CD4-positive, alpha-beta T cell treated with Interleukin-10 for 1 hour (primary cell): Measurements from ENCODE around the gene NALCN.

Source experiments
- DNase-seq: peaks from one replicate; pipeline ENCODE4 v3.0.0-alpha.2; 2020

The NALCN gene

GRCh38 chr13:101190337-101190736, 226.0 kb downstream of the NALCN start:
- no peak for DNase-seq

GRCh38 chr13:101185606-101186005, 230.7 kb downstream of the NALCN start:
- DNase-seq: no peak

DNA sequence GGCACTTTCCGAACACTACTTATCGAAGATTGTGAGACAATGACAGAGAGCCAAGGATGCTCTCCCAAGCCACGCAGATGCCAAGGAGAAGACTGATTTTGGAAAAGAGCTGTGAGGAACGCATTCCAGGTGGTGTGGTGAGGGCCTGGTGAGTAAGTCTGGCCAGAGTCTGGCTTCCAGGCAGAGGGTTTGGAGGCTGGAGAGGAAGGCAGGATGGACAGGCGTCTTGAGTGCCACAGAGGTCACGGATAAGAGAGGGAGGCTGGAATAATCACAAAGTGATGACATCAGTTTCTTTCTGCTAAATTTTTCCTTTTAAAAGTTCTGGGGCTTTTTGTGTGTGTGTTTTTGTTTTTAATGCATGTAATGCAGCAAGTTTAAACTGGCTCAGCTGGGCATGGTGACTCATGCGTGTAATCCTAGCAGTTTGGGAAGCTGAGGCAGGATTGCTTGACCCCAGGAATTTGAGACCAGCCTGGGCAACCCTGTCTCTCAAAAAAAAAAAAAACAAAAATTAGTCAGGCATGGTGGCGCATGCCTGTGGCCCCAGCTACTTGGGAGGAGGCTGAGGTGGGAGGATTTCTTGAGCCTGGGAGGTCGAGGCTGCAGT, 235.1 kb downstream of the NALCN start:
- no peak for DNase-seq

GRCh38 chr13:101179021-101179420, 237.3 kb downstream of the NALCN start:
- no peak for DNase-seq

GRCh38 chr13:101178406-101178805, 237.9 kb downstream of the NALCN start:
- no peak for DNase-seq

DNA sequence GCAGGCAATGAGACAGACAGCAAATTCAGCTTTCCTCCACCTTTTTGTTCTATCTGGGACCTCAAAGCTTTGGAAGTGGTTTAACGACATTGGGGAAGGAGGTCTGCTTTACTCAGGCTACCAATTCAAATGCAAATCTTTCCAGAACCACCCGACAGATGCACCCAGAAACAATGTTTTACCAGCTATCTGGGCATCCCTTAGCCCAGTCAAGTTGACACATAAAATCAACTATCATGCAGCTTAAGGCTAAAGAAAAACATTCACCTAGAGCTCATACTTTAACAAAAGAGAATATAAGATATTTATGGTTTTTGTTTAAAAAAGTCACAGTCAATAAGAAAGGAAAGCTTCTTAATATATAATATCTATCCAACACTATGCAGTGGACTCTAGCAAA, 246.0 kb downstream of the NALCN start:
- DNase-seq: no peak

DNA sequence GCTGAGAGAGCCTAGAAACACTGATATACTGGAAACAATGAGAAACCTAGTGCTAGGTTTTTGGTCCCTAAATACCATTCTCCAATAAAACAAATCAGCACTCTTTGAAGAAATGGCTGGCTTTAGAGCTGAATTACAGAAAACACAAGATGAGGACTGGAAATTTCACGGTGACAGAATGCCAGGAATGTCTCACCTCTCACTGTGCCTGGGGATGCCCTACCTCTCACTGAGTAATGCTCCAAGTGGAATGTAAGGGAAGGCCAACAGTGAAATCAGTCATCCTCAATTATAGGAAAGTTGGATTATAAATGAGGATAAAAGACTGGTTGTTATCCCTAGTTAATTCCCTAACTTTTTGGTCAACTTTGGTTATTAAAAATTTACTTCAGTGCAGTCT, 259.0 kb downstream of the NALCN start:
- DNase-seq: no peak

- DNase-seq: no peak
Observed at GRCh38 chr13:101155920-101156319, 260.4 kb downstream of the NALCN start.

GRCh38 chr13:101152184-101152583, 264.1 kb downstream of the NALCN start:
- DNase-seq: no peak

DNA sequence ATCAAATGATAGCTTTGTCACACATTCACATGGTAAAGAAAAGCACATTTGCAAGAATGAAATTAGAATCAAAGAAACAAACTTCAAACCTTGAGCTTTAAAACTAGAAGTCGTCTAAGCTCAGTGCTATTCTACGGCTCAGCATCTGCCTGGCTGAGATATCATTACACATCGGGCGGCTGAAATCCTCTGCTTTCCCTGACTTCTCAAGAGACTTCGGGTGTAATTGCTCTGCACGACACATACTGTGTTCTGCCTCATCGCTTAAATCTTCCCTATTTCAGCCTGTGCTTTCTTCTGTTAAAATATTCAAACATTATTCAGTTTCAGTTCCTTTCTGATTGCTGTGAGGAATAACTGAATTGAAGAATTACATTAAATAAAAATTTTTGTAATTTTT, 265.3 kb downstream of the NALCN start:
- no peak for DNase-seq

DNA sequence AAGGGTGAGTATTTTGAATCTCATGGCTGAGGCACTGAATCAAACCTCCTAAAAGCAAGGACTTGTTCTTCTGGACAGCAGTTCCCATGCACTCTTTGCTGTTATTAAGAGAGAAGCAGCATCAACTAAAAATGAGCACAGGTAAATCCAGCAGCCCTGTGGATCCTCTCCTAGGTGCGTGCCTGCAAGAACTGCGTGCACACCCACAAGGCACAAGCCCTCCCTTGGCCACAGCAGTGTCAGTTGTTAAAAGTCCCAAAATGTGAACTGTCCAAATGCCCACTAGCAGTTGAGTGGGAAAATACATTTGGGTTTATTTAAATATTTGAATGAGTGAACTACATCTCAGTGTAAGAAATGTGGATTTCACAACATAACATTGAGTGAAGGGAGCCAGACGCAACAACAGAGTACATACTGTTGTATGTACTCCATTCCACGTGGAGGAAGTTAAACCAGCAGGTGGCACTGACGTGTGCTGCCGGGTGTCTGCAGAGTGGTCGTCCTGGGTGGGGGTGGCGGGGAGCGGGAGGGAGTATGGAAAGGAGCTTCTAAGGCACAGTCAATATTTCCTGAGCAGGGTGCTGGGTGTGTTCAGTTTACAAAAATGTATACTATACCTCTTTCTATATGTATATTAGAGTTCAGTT, 266.4 kb downstream of the NALCN start:
- DNase-seq: no peak

DNA sequence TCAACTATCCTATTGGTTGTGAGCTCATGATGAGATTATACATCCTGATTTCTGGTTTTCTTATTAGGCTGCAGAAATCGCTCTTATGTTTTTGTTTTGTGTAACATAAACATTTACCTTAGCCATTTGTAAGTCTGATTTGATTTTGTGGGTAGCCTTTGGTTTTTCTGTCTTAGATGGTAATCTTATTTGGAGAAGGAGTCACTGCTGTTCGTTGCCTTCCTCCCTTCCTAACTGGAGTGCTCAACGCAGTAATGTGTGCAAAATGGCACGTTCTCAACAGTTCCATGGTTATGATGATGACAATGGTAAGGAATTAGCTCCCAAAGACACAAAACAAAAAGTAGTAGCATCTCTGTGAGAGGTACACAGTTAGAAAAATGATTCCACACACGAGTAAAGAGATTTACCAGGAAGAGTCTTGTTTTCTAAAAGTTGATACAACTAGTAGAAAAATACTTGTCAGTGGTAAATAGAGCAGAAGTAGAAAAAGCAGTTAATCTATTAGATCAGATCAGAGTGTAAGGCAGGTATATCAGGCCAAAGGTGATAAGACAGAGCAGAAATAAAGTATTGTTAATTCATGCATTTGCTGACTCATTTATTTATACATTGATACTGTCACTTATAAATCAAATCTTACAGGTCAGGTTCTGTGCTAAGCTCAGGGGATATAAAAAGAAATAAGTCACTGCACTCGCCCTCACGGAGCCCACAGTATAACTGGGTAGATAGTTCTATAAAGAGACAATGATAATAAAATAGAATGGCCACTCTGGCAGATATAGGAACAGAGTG, 270.0 kb downstream of the NALCN start:
- no peak for DNase-seq

DNA sequence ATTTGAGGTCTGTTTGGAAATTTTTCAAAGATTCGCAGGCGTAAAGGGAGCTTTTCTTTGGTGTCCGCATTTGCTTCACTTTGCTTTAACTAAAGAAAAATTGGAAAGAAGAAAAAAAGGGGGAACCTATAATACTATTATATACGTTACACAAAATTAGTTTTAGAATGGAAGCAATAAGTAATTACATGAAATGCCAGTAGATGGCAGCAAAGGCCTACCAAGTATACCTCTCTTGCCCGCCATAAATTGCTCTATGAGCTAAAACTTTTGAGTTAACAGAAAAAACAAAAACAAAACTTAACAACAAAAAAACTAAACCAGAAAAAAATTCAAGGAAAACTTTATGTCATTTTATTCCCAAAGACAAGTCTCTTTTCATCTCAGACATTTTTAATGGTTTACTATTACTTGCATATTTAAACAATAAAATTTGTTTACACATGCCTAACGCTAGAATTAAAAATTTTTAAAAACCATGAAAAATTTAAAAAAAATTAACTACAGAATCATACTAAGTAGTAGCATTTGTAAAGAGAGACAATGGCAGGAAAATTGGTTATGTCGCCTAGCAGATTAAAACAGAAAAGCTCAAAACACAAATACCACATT, 271.4 kb downstream of the NALCN start:
- peak; percentile 54 for DNase-seq

DNA sequence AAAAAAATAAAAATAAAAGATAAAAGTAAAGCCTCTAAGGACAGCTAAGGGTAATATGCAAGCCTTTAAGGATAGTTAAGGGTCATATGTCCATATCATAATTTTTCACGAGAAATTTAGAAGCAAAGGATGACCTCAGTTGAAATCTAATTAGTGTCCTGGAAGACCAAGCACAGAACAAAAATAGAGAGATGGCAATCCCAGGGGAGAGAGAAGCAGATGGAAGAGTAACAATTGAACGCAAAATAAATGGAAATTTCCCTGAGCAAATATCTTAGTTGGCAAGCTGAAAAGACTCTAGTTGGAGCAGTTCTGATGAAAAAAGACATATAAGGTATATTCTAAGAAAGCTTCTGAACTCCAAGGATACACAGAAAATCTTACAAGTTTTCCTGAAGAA, 275.4 kb downstream of the NALCN start:
- no peak for DNase-seq

- DNase-seq: no peak
Observed at GRCh38 chr13:101140087-101140770, 276.1 kb downstream of the NALCN start.

DNA sequence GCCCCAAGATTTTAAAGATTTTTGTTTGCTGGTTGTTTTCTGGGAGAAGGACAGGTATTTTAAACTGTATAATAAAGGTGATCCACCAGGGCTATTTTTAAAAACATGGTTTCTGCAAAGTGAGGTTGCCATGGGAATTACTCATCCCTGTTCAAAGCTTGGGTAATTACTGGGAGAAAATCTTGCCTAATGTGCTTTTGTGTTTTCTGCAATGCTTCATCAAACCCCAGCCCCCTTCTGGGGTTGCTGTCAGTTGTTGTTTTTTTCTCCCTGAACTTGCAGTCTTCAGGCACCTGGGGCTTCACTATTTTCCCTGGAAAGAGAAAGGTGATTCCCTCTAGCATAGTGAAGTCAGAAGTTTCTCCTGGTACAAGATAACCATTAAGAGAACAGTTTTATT, 277.2 kb downstream of the NALCN start:
- no peak for DNase-seq

DNA sequence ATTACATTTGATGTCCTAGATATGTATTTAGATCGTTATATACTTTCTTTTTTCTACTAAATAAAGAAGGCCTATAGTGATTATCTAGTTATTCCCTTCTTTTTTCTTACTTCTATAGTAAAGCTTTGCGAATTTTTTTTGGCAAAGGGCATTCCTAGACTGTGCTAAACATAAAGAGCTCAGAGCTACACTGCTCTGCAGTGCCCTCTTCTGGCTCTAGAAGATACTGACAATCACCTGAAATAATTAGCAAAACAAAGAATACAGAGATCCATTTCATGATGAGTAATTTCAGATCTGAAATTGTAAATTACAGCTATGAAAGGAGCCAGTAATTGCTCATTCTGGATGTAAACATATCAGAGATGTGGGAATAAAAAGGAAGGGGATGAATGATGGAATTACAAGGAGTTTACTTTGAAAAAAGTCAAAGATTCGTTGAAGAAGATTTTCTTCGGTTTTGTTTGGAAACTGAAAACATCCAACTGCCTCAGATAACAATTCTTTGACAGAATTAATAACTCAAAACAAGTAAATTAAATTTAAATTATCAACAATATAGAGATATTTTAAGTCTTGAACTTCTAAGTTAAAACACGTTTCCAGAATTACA, 288.5 kb downstream of the NALCN start:
- DNase-seq: peak; percentile 45

DNA sequence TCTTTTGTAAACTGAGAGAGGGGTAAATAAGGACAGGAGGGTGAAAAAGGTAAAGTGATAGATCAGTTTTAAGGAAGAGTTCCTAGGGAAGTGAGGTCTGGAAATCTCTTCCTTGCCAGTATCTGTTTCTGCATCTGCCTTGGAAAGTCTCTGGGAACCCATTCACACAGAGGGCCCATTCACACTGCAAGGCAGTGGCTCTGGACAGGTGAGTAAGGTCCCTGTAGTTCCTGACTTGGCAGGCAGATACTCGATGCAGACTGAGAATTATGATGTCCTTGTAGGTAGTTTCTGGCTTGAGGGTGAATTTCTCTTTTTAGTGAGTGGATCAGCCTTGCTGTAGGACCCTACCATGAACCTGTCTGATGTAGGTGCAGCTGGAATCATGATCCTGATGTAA, 293.3 kb downstream of the NALCN start:
- DNase-seq: no peak

- no peak for DNase-seq
Observed at GRCh38 chr13:101121608-101122007, 294.7 kb downstream of the NALCN start.

DNA sequence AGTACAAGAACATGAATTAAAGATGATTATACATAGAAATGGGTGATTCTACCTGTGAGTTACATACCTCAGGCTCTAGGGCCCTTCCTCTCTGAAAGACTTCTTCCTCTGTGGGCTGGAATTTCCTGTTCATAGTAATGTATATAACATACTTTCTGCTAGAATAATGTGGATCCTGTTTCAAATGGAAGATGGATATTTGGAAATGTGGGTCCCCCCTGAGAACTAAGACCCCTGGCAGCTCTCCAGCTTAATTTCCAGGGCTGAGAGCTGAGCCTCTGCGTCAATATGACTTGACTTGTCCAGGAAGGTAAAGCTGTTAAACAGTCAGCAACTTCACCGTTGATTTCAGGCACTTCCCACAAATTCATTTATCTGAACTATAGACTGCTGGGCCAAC, 296.3 kb downstream of the NALCN start:
- DNase-seq: no peak

DNA sequence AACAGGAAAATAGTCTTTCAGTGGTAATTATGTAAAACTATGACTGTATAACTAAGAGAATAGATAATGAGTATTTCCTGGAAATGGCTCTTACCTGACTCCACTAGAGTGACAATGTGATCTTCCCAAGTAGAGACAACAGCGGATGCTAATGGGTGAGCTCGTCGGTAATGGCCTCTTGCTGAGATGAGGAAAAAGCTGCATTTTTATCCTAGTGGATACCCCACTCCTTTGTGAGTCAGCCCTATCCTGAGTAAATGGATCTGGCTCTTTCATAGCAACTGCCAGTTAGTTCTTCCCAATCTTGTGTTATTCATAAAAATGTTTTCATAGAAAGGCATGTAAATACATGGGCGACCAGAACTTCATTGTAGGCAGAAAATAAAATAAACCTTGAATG, 299.5 kb downstream of the NALCN start:
- DNase-seq: no peak

DNA sequence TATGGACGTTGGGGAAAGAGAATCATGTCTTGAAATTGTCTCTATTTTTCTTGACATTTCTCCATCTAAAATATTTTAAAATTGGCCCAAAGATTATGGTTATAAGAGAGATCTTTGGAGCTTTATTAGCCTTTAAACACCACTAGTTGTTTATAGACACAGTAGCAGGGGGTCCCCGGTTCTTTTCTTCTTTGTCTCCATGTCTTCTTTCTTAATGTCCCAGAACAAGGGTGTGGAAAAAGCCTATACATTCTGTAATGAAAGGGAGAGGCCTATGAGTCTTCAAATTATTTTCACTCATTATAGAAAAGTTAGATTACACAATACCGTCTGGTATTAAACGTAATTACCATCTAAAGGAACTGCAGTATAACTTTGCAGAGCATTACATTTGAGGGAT, 300.0 kb downstream of the NALCN start:
- DNase-seq: no peak

DNA sequence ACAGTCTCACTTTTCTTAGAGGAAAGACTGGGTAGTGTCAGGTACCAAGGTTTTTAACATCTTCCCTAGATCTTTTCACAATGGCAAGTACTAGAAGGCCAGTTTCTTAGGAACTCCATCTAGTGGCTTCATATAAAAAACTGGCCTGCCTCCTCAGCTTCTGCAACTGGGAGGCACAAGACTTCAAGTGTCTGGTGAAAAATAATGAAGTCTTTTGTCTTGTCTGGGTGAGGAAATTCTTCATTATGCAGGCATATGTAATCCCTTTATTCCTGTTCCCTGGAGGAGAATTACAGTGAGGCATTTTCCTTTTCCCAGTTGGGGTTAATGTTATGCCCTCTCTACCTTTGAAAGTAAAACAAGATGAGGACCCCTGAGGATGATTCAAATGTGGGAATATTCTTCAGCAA, 300.5 kb downstream of the NALCN start:
- DNase-seq: no peak
